K562 (cell line): ENCODE data around the gene ABCA7. TPM values are rescaled to one million over a fixed set of nuclear protein-coding genes. Genes with fewer than 3 reads are reported as not detected.

Source experiments
- ADNP ChIP-seq: fragments of 200-800 bp; sonication (Bioruptor generic); IDR thresholded peaks from 2 replicates; pipeline ENCODE4 v1.6.1; 2016; ENCODE audit warnings: missing genetic modification characterization, missing compliant biosample characterization
- CCNT2 ChIP-seq: IDR thresholded peaks from 2 replicates; pipeline ENCODE4 v1.6.1; 2011; ENCODE audit warnings: borderline replicate concordance, low read depth, mild to moderate bottlenecking, moderate library complexity, mixed read lengths, low read length; ENCODE audit not compliant: insufficient read length; ENCODE audit errors: extremely low read depth
- CTBP1 ChIP-seq: fragments of 450-650 bp; IDR thresholded peaks from 2 replicates; pipeline ENCODE4 v1.6.1; 2016; ENCODE audit warnings: borderline replicate concordance
- FOXM1 ChIP-seq, 2 experiments: fragments of 450-650 bp in 1 of 2; sonication (generic) in 1 of 2; formaldehyde crosslinking in 1 of 2; IDR thresholded peaks; 2 replicates each; pipeline versions ENCODE4 v1.6.1 to v1.9.0; 2017 to 2022; ENCODE audit warnings: low read depth in 2 of 2, mild to moderate bottlenecking in 2 of 2, missing genetic modification reagents in 1 of 2, moderate library complexity in 1 of 2
- FOXP4 ChIP-seq: sonication (generic); formaldehyde crosslinking; IDR thresholded peaks from 2 replicates; pipeline ENCODE4 v1.8.0; 2022; ENCODE audit warnings: mild to moderate bottlenecking, missing genetic modification reagents, borderline replicate concordance
- HDAC2 ChIP-seq: fragments of 450-650 bp; IDR thresholded peaks from 2 replicates; pipeline ENCODE4 v1.6.1; 2016; ENCODE audit warnings: mild to moderate bottlenecking
- HSF4 ChIP-seq: fragments of 250-450 bp; sonication (Bioruptor Pico); IDR thresholded peaks from 2 replicates; pipeline ENCODE4 v2.1.2; 2022; ENCODE audit warnings: mild to moderate bottlenecking, moderate library complexity, borderline replicate concordance
- NRF1 ChIP-seq, 2 experiments: fragments of 450-650 bp; IDR thresholded peaks in 1 of 2; conservative IDR thresholded peaks in 1 of 2; 2 replicates each; pipeline ENCODE4 v1.6.1; 2014; ENCODE audit warnings: mild to moderate bottlenecking in 2 of 2
- PML ChIP-seq: IDR thresholded peaks from 2 replicates; pipeline ENCODE4 v1.6.1; 2012; ENCODE audit warnings: low read length, inconsistent platforms
- POLR2AphosphoS5 ChIP-seq: IDR thresholded peaks from 2 replicates; pipeline ENCODE4 v1.6.1; 2011; ENCODE audit warnings: mild to moderate bottlenecking, low read depth, low read length, moderate library complexity; ENCODE audit not compliant: control insufficient read depth, insufficient read depth
- POU5F1 ChIP-seq: fragments of 150-350 bp; IDR thresholded peaks from 2 replicates; pipeline ENCODE4 v1.6.1; 2014; ENCODE audit warnings: borderline replicate concordance, low read length, low read depth, mild to moderate bottlenecking; ENCODE audit not compliant: partially characterized antibody
- SMARCA5 ChIP-seq: fragments of 450-650 bp; IDR thresholded peaks from 2 replicates; pipeline ENCODE4 v1.6.1; 2016
- TARDBP ChIP-seq: fragments of 450-650 bp; IDR thresholded peaks from 2 replicates; pipeline ENCODE4 v1.6.1; 2016
- ZBTB12 ChIP-seq: fragments of 250-450 bp; sonication (Bioruptor Pico); IDR thresholded peaks from 2 replicates; pipeline ENCODE4 v1.4.0; 2020
- ZC3H11A ChIP-seq: IDR thresholded peaks from 2 replicates; pipeline ENCODE4 v1.6.1; 2012; ENCODE audit warnings: low read depth, low read length, improper control_type of control experiment
- ZKSCAN3 ChIP-seq: fragments of 250-450 bp; sonication (Bioruptor Pico); IDR thresholded peaks from 2 replicates; pipeline ENCODE4 v1.4.0; 2020
- ZNF512 ChIP-seq: IDR thresholded peaks from 2 replicates; pipeline ENCODE4 v1.6.1; 2016; ENCODE audit warnings: missing genetic modification characterization, missing compliant biosample characterization
- ZNF518B ChIP-seq: fragments of 250-450 bp; sonication (Bioruptor Pico); IDR thresholded peaks from 2 replicates; pipeline ENCODE4 v1.5.0; 2021; ENCODE audit warnings: mild to moderate bottlenecking, moderate library complexity
- polyA plus RNA-seq, 8 experiments: library from polyadenylated mRNA; depleted of rRNA in 4 of 8; stranded (reverse) in 5 of 8; unstranded in 3 of 8; fragments of >200 nt; fragmentation: Nextera tagmentation in 2 of 8; fragmentation: Illumina TruSeq in 1 of 8; extraction: Ambion mirVana in 2 of 8; extraction: Trizol in 1 of 8; gene quantifications; 2 replicates each; pipeline versions ENCODE4 v1.2.1 to v1.2.3, GENCODE V29; 2011 to 2014; ENCODE audit warnings: inconsistent platforms in 1 of 8, missing spikeins in 1 of 8
- total RNA-seq, 7 experiments: library from RNA; depleted of rRNA in 6 of 7; stranded (reverse); fragments of >200 nt in 6 of 7; fragmentation: Illumina TruSeq in 2 of 7; extraction: Trizol in 2 of 7; gene quantifications; 2 replicates each; pipeline versions ENCODE4 v1.2.1 to v1.2.3, GENCODE V29; 2011 to 2021; ENCODE audit warnings: low replicate concordance in 1 of 7

ABCA7 gene
- total and polyA plus RNA-seq, 9 of the 15 experiments (the other 6 are each of a cell fraction or from before 2014, with no cell fraction given): 2.3 to 96.1 (median 31.2) TPM

GRCh38 chr19:1041835-1042685 is 2.2 kb downstream of the ABCA7 start (continued):
- TF ChIP-seq ZNF518B (CRISPR knock-in tag) (no peak), POLR2AphosphoS5 (0 out of 2 replicates have a peak, but pooled peaks have one; percentile 33), ZKSCAN3 (no peak), CTBP1 (peak; percentile 48), SMARCA5 (peak; percentile 83; the same call in 1 of the 2 replicates), NRF1 (conservative IDR thresholded peaks at IDR 0.05 in 1 of 2, IDR thresholded peaks at IDR 0.05 in 1 of 2) (peak; percentile 80 to 85), CCNT2 (peak; percentile 48), FOXM1 (IDR thresholded peaks at IDR 0.05; ENCODE audit: low read depth) (no peak), FOXM1 (CRISPR knock-in tag; IDR thresholded peaks at IDR 0.05; ENCODE audit: low read depth) (0 out of 2 replicates have a peak, but pooled peaks have one; percentile 34), ADNP (tag) (peak; percentile 95), HSF4 (no peak), FOXP4 (CRISPR knock-in tag) (no peak), POU5F1 (no peak), ZC3H11A (0 out of 2 replicates have a peak, but pooled peaks have one; percentile 17), PML (no peak; the same call in 1 of the 2 replicates), ZBTB12 (peak; percentile 80), TARDBP (no peak), ZNF512 (tag) (no peak), HDAC2 (peak; percentile 89; the same call in 1 of the 2 replicates)
